Kidney (tissue), 14 donors: Measurements from ENCODE around the gene HKDC1. TPM values are rescaled to one million over a fixed set of nuclear protein-coding genes. Genes with fewer than 3 reads are reported as not detected.
A peak's percentile ranks its signal among the peaks of the same experiment; 100 is the strongest.

Experiments used
- DNase-seq, 5 donors: peaks; one replicate each; pipeline ENCODE4 v3.0.0-alpha.2; 2013 to 2020
- FAIRE-seq: peaks from 2 replicates; lab custom pipeline; 2012; peaks lifted over from hg19 to GRCh38; lab: Jason Lieb, UNC
- H3K27ac ChIP-seq, 2 donors: one replicate each; pipeline ENCODE4 v1.7.0; 2013; ENCODE audit warnings: low read depth in 2 of 2, low read length in 2 of 2, inconsistent platforms in 1 of 2
- H3K27me3 ChIP-seq: one replicate; pipeline ENCODE4 v1.7.1; 2013; ENCODE audit warnings: low read length, inconsistent platforms; ENCODE audit not compliant: control insufficient read depth, insufficient read depth
- H3K36me3 ChIP-seq, 3 donors: one replicate each; pipeline versions ENCODE4 v1.7.0 to v1.7.1; 2013; ENCODE audit warnings: low read length in 3 of 3, control low read depth in 1 of 3, inconsistent platforms in 1 of 3; ENCODE audit not compliant: insufficient read depth in 3 of 3, control insufficient read depth in 2 of 3
- H3K4me1 ChIP-seq, 3 donors: one replicate each; pipeline versions ENCODE4 v1.7.0 to v1.7.1; 2013; ENCODE audit warnings: low read length in 3 of 3, inconsistent platforms in 1 of 3, low read depth in 1 of 3; ENCODE audit not compliant: control insufficient read depth in 2 of 3, insufficient read depth in 2 of 3
- H3K4me3 ChIP-seq, 3 donors: one replicate each; pipeline versions ENCODE4 v1.7.0 to v1.8.1; 2013; ENCODE audit warnings: low read length in 3 of 3, control low read depth in 1 of 3, inconsistent platforms in 1 of 3
- H3K9ac ChIP-seq, 3 donors: one replicate each; pipeline versions ENCODE4 v1.7.0 to v1.7.1; 2013; ENCODE audit warnings: low read length in 3 of 3, control low read depth in 1 of 3, inconsistent platforms in 1 of 3
- H3K9me3 ChIP-seq, 3 donors: one replicate each; pipeline versions ENCODE4 v1.7.0 to v1.7.1; 2013; ENCODE audit warnings: low read length in 3 of 3, control low read depth in 1 of 3, inconsistent platforms in 1 of 3; ENCODE audit not compliant: control insufficient read depth in 2 of 3, insufficient read depth in 1 of 3
- CTCF ChIP-seq: IDR thresholded peaks from 3 replicates; pipeline ENCODE4 v1.5.1; 2012; ENCODE audit warnings: mild to moderate bottlenecking, moderate library complexity, borderline replicate concordance; ENCODE audit not compliant: insufficient read depth; ENCODE audit errors: extremely low read depth
- intact Hi-C: fragments of 100-400 bp; cut with DNase I; formaldehyde crosslinking; loops from one replicate; pipeline ENCODE4 v1.11.1; 2022
- polyA plus RNA-seq: library from polyadenylated mRNA; stranded (reverse); fragments of 350-450 nt; fragmentation: Illumina TruSeq; extraction: RNeasy Lipid Tissue Mini Kit (QIAGEN cat#74804); gene quantifications from one replicate; pipeline ENCODE4 v1.2.3, GENCODE V29; 2014; ENCODE audit warnings: low read depth, low replicate concordance; ENCODE audit not compliant: insufficient read depth
- total RNA-seq: library from RNA; stranded (reverse); fragmentation: NEBNext Ultra II Directional; extraction: Animal tissue kit (Norgen Biotek cat#: 25700); gene quantifications from one replicate; pipeline ENCODE4 v1.2.1, GENCODE V29; 2021
- donor health status: control.
- donor health status: control.
- donor health status: control.
- donor health status: control.
- donor health status: control.
- donor health status: DM: yes; HTN: yes; CAD: no.
- donor health status: Normal renal cell carcinoma (clear cell type).

The HKDC1 gene
- total and polyA plus RNA-seq, 2 donors from 2014 or later, result 8.3 to 27.4 TPM

- intact Hi-C loops, result no loop called here
- peak; percentile 64 for FAIRE-seq
- H3K4me3 ChIP-seq, result no peak overlapping the region
- DNase-seq, result no peak
- H3K9ac ChIP-seq, result no peak overlapping the region
- no peaks in the 10 kb centered on the region for H3K27me3 ChIP-seq
- no peaks in the 10 kb centered on the region for H3K36me3 ChIP-seq
- H3K4me1 ChIP-seq, result no peaks in the 10 kb centered on the region
- no peak overlapping the region for H3K27ac ChIP-seq
- no peaks in the 10 kb centered on the region for H3K9me3 ChIP-seq
- TF ChIP-seq CTCF, result no peak
Observed at GRCh38 chr10:69276503-69276902, 56.4 kb downstream of the HKDC1 start.

GRCh38 chr10:69278446-69278963 is 58.4 kb downstream of the HKDC1 start, which contains the start of gene HK1:
HK1 (plus strand) TSS chr10:69278496.
- no peak for FAIRE-seq
- intact Hi-C loops, result no loop called here
- Histone ChIP-seq H3K4me1 (no peaks in the 10 kb centered on the region), H3K27me3 (no peaks in the 10 kb centered on the region), H3K27ac (no peak within 1 kb of the TSS), H3K36me3 (no peaks in the 10 kb centered on the region), H3K4me3 (no peak within 1 kb of the TSS), H3K9me3 (no peaks in the 10 kb centered on the region), H3K9ac (no peak within 1 kb of the TSS)
- DNase-seq, result peak in 1 of 5 donors; percentile 21
- TF ChIP-seq CTCF, result no peak

GRCh38 chr10:69279110-69279509 is 59.0 kb downstream of the HKDC1 start:
- H3K9ac ChIP-seq, result no peak overlapping the region
- no peaks in the 10 kb centered on the region for H3K36me3 ChIP-seq
- FAIRE-seq (no peak), DNase-seq (no peak)
- no peak overlapping the region for H3K4me3 ChIP-seq
- no peaks in the 10 kb centered on the region for H3K4me1 ChIP-seq
- no peaks in the 10 kb centered on the region for H3K27me3 ChIP-seq
- intact Hi-C loops, result no loop called here
- no peak for TF ChIP-seq CTCF
- no peaks in the 10 kb centered on the region for H3K9me3 ChIP-seq
- no peak overlapping the region for H3K27ac ChIP-seq
